Endothelial cell of umbilical vein (primary cell): Measurements from ENCODE around the gene NHSL2.

Source experiments
- EZH2 ChIP-seq: IDR thresholded peaks from 2 replicates; pipeline ENCODE4 v1.6.1; 2012; ENCODE audit warnings: borderline replicate concordance, low read depth, mild to moderate bottlenecking, moderate library complexity, low read length, inconsistent platforms; ENCODE audit not compliant: severe bottlenecking
- FOS ChIP-seq: IDR thresholded peaks from 2 replicates; pipeline ENCODE4 v1.6.1; 2011; ENCODE audit warnings: mild to moderate bottlenecking, low read length, moderate library complexity, borderline replicate concordance; ENCODE audit not compliant: insufficient read depth
- POLR2A ChIP-seq: IDR thresholded peaks from 2 replicates; pipeline ENCODE4 v1.6.1; 2012; ENCODE audit warnings: low read depth, mild to moderate bottlenecking, control low read depth, low read length
- POLR2AphosphoS5 ChIP-seq: IDR thresholded peaks from 2 replicates; pipeline ENCODE4 v1.6.1; 2012; ENCODE audit warnings: low read depth, mild to moderate bottlenecking, control low read depth, low read length, moderate library complexity; ENCODE audit not compliant: insufficient read depth
- TF ChIP-seq, protein P1 (sequence below), 2 donors: IDR thresholded peaks; 1 replicate in 1 of 2; 2 replicates in 1 of 2; pipeline ENCODE4 v1.5.1; 2011; ENCODE audit warnings: low read length in 2 of 2, mild to moderate bottlenecking in 2 of 2, moderate library complexity in 2 of 2, control low read depth in 1 of 2, inconsistent platforms in 1 of 2, low read depth in 1 of 2; ENCODE audit not compliant: insufficient read depth in 1 of 2; ENCODE audit errors: extremely low read depth in 1 of 2

GRCh38 chrX:72060196-72060920 is 149.7 kb downstream of the NHSL2 start:
- TF ChIP-seq EZH2 (no peak), POLR2A (no peak), POLR2AphosphoS5 (no peak), FOS (no peak)
- TF ChIP-seq, protein P1, sequence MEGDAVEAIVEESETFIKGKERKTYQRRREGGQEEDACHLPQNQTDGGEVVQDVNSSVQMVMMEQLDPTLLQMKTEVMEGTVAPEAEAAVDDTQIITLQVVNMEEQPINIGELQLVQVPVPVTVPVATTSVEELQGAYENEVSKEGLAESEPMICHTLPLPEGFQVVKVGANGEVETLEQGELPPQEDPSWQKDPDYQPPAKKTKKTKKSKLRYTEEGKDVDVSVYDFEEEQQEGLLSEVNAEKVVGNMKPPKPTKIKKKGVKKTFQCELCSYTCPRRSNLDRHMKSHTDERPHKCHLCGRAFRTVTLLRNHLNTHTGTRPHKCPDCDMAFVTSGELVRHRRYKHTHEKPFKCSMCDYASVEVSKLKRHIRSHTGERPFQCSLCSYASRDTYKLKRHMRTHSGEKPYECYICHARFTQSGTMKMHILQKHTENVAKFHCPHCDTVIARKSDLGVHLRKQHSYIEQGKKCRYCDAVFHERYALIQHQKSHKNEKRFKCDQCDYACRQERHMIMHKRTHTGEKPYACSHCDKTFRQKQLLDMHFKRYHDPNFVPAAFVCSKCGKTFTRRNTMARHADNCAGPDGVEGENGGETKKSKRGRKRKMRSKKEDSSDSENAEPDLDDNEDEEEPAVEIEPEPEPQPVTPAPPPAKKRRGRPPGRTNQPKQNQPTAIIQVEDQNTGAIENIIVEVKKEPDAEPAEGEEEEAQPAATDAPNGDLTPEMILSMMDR (IDR thresholded peaks at IDR 0.05; ENCODE audit: extremely low read depth in 1 of 2, insufficient read depth in 1 of 2, low read depth in 1 of 2, low read length in 2 of 2), result no peak
